GM18499 (cell line): ENCODE results near the gene CARD14.

Experiments used
- ATAC-seq: cut with Tn5 transposase; IDR thresholded peaks from one replicate; pipeline ENCODE4 v1.9.1; 2021; ENCODE audit warnings: moderate number of reproducible peaks; ENCODE audit not compliant: insufficient read depth, unreplicated experiment

Gene CARD14

DNA sequence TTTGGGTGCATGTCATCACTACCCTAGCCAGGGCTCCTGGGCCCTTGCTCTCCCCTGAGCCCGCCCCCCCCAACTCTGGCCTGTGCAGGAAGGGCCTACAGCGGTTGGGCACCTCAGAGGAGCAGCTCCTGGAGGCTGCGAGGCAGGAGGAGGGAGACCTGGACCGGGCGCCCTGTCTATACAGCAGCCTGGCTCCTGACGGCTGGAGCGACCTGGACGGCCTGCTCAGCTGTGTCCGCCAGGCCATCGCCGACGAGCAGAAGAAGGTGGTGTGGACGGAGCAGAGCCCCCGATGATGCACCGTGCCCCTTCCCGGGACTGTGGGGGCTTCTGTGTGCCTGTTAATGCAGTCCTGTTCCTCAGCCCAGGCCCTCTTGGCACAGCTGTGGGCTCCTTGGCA lies 38.2 kb downstream of the CARD14 start:
- no peak for ATAC-seq

DNA sequence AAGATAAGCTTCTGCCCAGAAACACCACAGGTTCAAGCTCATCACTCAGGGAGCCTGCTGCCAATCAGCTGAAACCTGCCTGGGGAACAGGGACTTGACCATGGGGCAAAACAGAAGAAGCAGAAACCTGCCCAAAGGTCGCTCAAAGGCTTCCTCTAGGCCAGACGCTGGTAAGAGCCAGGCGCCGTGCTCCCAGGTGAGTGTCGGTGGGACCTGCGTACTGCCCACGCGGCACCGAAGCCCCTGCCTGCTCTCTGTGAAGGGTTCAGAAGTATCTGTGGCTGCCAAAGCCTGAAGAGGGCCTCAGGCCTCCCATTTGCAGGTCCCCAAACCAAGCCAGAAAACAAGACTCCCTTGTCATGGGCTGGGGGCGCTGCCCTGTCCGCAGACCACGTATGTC lies 39.9 kb downstream of the CARD14 start:
- ATAC-seq: no peak

DNA sequence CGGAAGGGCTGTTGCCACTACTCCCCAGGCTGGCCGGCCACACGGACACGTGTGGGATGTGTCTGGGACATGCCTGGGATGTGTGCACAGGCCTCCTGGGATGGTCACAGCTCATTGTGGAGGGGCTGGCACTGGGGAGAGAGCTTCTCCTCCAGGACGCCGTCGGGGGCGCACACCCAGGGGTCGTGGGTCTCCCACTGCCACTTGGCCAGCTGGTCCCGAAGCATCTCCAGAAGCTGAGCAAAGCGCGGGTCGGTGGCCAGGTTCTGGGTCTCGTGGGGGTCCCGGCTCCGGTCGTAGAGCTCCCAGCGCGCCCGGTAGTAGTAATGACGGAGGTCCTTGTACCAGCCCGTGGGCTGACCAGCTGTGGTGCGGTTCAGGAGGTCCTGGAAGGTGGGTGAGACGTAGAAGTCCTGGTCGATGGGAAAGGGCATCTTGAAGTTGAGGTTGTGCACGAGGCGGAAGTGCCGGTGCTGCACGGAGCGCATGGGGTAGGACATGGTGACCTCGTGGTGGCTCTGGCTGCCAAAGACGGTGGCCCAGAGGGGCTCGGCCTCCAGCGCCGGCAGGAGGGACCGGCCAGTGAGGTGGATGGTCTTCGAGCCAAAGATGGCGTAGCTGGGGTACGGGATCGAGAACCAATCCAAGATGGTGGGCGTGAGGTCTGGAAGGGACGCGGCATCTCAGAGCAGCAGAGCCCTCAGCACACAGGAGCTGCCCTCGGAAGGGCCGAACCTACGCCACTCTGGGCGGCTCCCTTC lies 40.7 kb downstream of the CARD14 start:
- ATAC-seq: no peak

GRCh38 chr17:80212109-80212508 lies 42.3 kb downstream of the CARD14 start:
- ATAC-seq: no peak

GRCh38 chr17:80212511-80212910 lies 42.7 kb downstream of the CARD14 start:
- no peak for ATAC-seq

- ATAC-seq: no peak
Observed at GRCh38 chr17:80212962-80213642, 43.3 kb downstream of the CARD14 start.

- no peak for ATAC-seq
Observed at GRCh38 chr17:80213643-80213975, 43.8 kb downstream of the CARD14 start.

DNA sequence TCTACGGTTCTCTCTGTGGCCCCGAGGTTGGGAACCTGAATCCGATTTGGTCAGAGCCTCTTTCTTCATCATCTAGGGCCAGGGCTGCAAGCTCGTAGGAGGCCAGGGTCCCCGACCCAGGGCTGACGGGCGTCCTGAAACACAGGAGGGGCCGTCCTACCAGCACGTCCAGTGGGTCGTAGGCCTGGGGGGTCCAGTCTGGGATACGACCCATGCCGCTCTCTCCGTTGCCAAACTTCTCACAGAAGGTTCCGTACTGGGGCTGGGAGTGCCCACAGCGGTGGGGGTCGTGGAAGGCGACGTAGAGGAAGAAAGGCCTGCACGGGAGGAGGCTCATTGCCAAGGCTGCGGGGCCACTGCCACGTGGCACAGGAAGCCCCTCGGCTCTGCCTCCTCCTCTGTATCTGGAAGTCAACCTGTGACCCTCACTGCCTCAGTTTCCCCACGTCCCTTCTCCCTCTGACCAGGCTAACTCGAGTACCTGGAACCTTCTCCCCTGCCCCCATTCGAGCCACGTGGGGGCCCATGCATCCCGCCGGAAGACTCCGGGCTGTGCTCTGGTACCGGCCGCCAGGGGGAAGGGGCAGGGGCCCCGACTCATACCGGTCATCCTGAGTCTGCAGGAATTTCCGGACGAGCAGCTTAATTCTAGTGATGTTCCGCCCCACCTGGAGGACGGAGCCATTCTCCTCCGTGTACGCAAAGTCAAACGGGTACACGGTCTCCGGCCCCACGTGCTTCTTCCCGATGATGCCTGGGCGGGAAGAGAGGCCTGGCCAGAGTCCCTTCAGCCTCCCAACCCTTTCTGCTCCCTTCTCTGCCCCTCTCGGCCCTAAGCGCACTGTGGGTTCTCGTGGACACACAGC lies 44.4 kb downstream of the CARD14 start:
- ATAC-seq: no peak

- ATAC-seq: no peak
Observed at GRCh38 chr17:80214878-80215210, 45.0 kb downstream of the CARD14 start.

DNA sequence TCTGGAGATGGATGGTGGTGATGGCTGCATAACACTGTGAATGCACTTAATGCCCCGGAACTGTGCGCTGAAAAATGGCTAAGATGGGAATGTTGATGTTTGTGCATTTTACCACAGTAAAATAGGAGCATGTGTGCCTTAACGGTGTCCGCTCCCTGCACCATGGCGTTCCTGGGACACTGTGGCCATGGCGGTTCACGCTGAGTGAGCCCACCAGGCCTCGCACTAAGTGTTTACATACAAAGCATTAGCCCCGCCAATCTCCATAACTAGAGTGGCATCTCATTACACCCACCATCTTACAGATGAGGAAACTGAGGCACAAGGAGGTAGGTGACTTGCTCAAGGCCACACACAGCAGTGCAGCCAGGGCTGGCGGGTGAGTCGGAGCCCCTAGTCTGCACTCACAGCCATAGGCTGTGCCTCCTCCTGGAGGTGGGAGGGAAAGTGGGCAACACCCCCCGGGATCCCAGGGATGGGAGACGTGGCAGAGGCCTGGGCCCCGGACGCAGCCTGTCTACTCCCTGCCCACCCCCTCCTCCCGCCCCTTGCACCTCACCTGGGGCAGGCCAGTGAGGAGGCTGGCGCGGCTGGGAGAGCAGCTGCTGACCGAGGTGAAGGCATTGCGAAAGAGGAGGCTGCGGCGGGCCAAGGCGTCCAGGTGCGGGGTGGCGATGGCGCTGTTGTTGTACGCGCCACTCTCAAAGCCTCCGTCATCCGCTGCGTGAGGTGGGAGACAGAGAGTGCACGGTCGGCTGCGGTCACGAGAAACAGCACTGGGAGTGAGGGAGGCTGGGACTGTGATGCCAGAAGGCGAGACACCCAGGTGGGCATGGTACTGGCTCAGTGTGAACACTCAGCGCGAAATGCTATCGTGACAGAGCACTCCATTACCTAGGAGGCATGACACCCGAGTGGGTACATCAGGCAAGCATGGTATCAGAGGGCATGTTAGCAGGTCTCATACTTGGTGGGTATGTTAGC lies 46.9 kb downstream of the CARD14 start:
- no peak for ATAC-seq

GRCh38 chr17:80217703-80218362 lies 48.0 kb downstream of the CARD14 start:
- ATAC-seq: no peak

- ATAC-seq: no peak
Observed at GRCh38 chr17:80218391-80218790, 48.6 kb downstream of the CARD14 start.

DNA sequence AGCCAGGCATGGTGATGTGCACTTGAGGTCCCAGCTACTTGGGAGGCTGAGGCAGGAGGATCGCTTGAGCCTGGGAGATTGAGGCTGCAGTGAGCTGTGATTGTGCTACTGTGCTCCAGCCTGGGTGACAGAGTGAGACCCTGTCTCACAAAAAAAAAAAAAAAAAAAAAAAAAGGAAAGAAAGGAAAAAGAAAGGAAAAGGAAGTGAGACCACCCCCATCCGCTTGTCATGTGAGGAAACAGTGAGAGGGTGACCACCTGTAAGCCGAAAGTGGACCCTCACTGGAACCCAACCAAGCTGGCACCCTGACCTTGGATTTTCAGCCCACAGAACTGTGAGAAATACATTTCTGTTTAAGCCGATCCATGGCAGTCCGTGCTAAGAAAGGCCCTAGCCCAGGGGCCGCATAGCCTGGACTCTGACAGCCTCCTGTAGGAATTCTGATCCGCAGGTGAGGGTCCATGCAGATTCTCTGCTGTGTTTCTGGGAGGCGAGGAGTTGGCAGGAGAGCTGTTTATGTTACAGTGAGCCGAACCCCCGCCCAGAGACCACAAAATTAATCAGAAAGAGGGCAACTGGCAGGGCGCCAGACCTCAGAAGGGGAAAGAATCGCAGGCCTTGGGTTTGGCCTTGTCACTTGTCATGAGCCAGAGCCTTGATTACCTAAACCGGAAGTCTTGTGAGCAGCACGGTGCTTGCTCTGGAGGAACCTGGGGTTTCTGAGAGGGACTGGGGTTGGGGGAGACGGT lies 49.4 kb downstream of the CARD14 start:
- ATAC-seq: peak; percentile 52

DNA sequence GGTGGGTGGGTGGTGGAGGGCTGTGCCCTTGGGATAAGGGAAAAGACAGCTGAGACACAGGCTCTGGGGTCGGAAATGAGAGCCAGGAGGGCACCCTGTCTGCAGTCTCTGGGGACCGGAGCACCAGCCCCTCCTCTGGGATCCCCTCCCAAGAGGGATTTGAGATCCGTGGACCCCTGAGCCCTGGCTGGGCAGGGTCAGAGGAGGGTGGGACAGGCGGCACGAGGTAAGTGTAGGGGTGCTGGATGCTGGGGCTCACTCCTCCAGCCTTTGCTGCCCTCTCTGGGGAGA lies 49.9 kb downstream of the CARD14 start:
- peak; percentile 7 for ATAC-seq

GRCh38 chr17:80220054-80220735 lies 50.4 kb downstream of the CARD14 start, which contains the start of the genes SGSH and SLC26A11:
Gene SGSH, minus strand, starts transcription at chr17:80220333. Its CDS starts 20 bp downstream, at chr17:80220313.
Gene SLC26A11, plus strand, starts transcription at chr17:80220427. Its CDS starts 1,134 bp downstream, at chr17:80221561.
- no peak for ATAC-seq

- ATAC-seq: no peak
Observed at GRCh38 chr17:80220736-80221215, 50.9 kb downstream of the CARD14 start.

DNA sequence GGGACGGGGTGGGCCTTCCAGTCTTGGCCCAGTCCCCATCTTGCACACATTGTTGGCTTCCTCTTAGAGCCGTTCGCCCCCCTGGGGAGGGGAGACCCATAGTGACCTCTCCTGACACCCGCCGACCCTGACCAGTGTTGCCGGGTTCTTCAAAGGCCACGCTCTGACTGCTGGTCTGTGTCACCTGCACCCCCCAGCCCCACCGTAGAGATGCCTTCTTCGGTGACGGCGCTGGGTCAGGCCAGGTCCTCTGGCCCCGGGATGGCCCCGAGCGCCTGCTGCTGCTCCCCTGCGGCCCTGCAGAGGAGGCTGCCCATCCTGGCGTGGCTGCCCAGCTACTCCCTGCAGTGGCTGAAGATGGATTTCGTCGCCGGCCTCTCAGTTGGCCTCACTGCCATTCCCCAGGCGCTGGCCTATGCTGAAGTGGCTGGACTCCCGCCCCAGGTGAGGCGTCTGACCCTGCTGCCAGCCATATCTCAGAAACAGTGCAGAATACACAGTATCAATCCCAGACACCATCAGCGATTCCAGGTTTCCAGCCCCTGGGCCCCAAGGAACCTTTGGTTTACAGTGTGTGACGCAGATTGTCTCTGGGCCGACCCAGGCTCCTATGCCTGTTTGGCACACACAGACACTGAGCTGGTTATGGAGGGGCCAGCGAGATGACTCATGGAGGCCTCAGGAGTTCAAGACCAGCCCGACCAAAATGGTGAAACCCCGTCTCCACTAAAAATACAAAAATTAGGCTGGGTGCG lies 51.7 kb downstream of the CARD14 start:
- ATAC-seq: no peak
